Right lobe of liver (tissue), 4 donors: ENCODE measurements around the gene RNU11.

Source experiments
- CTCF ChIP-seq, 4 donors: fragments of 200-600 bp in 3 of 4; fragments of 450-650 bp in 1 of 4; IDR thresholded peaks; one replicate each; pipeline versions ENCODE4 v1.5.1 to v1.8.0; 2016 to 2022; ENCODE audit warnings: antibody characterized with exemption in 4 of 4, mild to moderate bottlenecking in 2 of 4
- POLR2A ChIP-seq: fragments of 450-650 bp; IDR thresholded peaks from one replicate; pipeline ENCODE4 v1.6.1; 2017; ENCODE audit warnings: antibody characterized with exemption, mild to moderate bottlenecking
- donor health status: DM: no; HTN: no; CAD: no.
- donor health status: DM: no; HTN: no; CAD: no.
- donor health status: DM: no; HTN: yes; CAD: no.

GRCh38 chr1:28606771-28607170, 41.6 kb upstream of the RNU11 start:
- TF ChIP-seq CTCF (IDR thresholded peaks at IDR 0.05) (no peak), POLR2A (no peak)
